Spleen (tissue), 11 donors: ENCODE results near the gene GSTA2. TPM values are rescaled to one million over a fixed set of nuclear protein-coding genes. Genes with fewer than 3 reads are reported as not detected.
"Not testable (repeated sequence)": the region's sequence is repeated elsewhere in the genome, so short reads cannot be mapped to it uniquely, and the experiment has no call there.

Experiments used
- DNase-seq: peaks from one replicate; pipeline ENCODE4 v3.0.0-alpha.2; 2020
- H3K27ac ChIP-seq, 8 donors: fragments of 200-600 bp; sonication (generic) in 7 of 8; 1 replicate in 4 of 8; 2 replicates in 4 of 8; pipeline versions ENCODE4 v1.5.0 to v1.8.0; 2016 to 2021; ENCODE audit warnings: inconsistent platforms in 4 of 8, mild to moderate bottlenecking in 4 of 8, moderate library complexity in 1 of 8
- H3K27me3 ChIP-seq, 7 donors: fragments of 200-600 bp; sonication (generic) in 6 of 7; replicated peaks in 1 of 7; 1 replicate in 4 of 7; 2 replicates in 3 of 7; pipeline versions ENCODE4 v1.5.0 to v1.8.0; 2016 to 2021; ENCODE audit warnings: inconsistent platforms in 3 of 7, mild to moderate bottlenecking in 1 of 7
- H3K36me3 ChIP-seq, 6 donors: fragments of 200-600 bp; sonication (generic) in 5 of 6; 1 replicate in 4 of 6; 2 replicates in 2 of 6; pipeline versions ENCODE4 v1.5.0 to v1.8.0; 2016 to 2021; ENCODE audit warnings: inconsistent platforms in 2 of 6
- H3K4me1 ChIP-seq, 6 donors: fragments of 200-600 bp; sonication (generic) in 5 of 6; 1 replicate in 3 of 6; 2 replicates in 3 of 6; pipeline versions ENCODE4 v1.5.0 to v1.8.0; 2016 to 2021; ENCODE audit warnings: inconsistent platforms in 3 of 6
- H3K4me3 ChIP-seq, 8 donors: fragments of 200-600 bp; sonication (generic) in 7 of 8; 1 replicate in 4 of 8; 2 replicates in 4 of 8; pipeline versions ENCODE4 v1.5.0 to v1.8.0; 2016 to 2021; ENCODE audit warnings: inconsistent platforms in 4 of 8, mild to moderate bottlenecking in 4 of 8, moderate library complexity in 2 of 8
- H3K9me3 ChIP-seq, 8 donors: fragments of 200-600 bp; sonication (generic) in 7 of 8; 1 replicate in 4 of 8; 2 replicates in 4 of 8; pipeline versions ENCODE4 v1.5.0 to v1.8.0; 2016 to 2021; ENCODE audit warnings: inconsistent platforms in 4 of 8
- POLR2A ChIP-seq, 3 donors: fragments of 450-650 bp; IDR thresholded peaks; one replicate each; pipeline ENCODE4 v1.5.1; 2017; ENCODE audit warnings: antibody characterized with exemption in 3 of 3, mild to moderate bottlenecking in 1 of 3
- POLR2AphosphoS5 ChIP-seq, 3 donors: sonication (generic); formaldehyde crosslinking; IDR thresholded peaks; one replicate each; pipeline ENCODE4 v1.5.1; 2017; ENCODE audit warnings: antibody characterized with exemption in 3 of 3
- WGBS, 5 donors: extraction: QIAGEN DNeasy Blood & Tissue Kit in 3 of 5; methylation state at CpG; one replicate each; pipeline versions ENCODE4 v1.1.5 to v1.1.7; 2013 to 2018; 5-methylcytosine and 5-hydroxymethylcytosine counted together
- intact Hi-C: fragments of 100-400 bp; cut with DNase I; formaldehyde crosslinking; loops from one replicate; pipeline ENCODE4 v1.15.0; 2023; ENCODE audit warnings: low total_unique reads
- polyA plus RNA-seq, 3 donors: library from polyadenylated mRNA; stranded (reverse); fragments of 200-250 nt; gene quantifications; one replicate each; pipeline ENCODE4 v1.2.1, GENCODE V29; 2013
- total RNA-seq, 7 donors: library from RNA; depleted of rRNA in 3 of 7; stranded (reverse); fragments of >200 nt in 3 of 7; fragmentation: NEBNext Ultra II Directional in 4 of 7; extraction: Animal tissue kit (Norgen Biotek cat#: 25700) in 4 of 7; gene quantifications; one replicate each; pipeline versions ENCODE4 v1.1.0 to v1.2.1, GENCODE V29; 2016 to 2021
- TF ChIP-seq, protein P1 (sequence below), 11 experiments: fragments of 200-600 bp in 7 of 11; fragments of 450-650 bp in 4 of 11; sonication (generic) in 4 of 11; IDR thresholded peaks in 8 of 11; conservative IDR thresholded peaks in 3 of 11; 1 replicate in 7 of 11; 2 replicates in 4 of 11; pipeline versions ENCODE4 v1.4.0 to v1.8.0; 2016 to 2021; ENCODE audit warnings: antibody characterized with exemption in 11 of 11, inconsistent platforms in 4 of 11, mild to moderate bottlenecking in 1 of 11
- donor health status: healthy with polysubstance abuse.
- donor health status: DM: no; HTN: no; CAD: no; lungs with moderate emphysema.
- donor health status: DM: no; HTN: no; CAD: no.
- donor health status: Bipolar disorder and iron deficiency.
- donor health status: healthy.
- donor health status: DM: no; HTN: no; CAD: no.
- donor health status: DM: yes; HTN: yes; CAD: no.

The GSTA2 gene
- total and polyA plus RNA-seq, 10 donors: not detected

DNA sequence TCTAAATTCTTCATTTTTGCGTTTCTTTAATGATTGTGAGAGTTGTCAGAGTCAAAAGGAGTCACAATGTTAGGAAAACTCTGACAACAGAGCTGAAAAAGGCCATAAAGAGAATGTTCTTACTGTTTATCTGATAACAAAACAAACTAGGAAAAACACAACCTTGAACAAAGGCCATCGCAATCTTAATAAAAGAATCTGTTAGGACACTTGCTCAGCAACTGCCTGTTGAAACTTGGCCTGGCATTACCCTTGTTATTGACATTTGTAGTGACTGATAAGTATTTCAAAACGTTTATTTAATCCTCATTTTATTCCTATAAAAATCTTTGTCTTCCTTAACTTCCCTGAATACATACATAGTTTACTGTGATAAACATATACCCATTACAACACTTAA lies 24.6 kb upstream of the GSTA2 start:
- DNase-seq: no peak
- Histone ChIP-seq H3K36me3 (no peaks in the 10 kb centered on the region), H3K27ac (no peak overlapping the region), H3K4me3 (no peak overlapping the region), H3K27me3 (no peaks in the 10 kb centered on the region), H3K4me1 (no peaks in the 10 kb centered on the region), H3K9me3 (peaks cover 0 to 13% (median 0%) of the 10 kb centered on the region in 8 donors)
- intact Hi-C loops: loop anchor here (2.0 kb wide), 1 partner anchor 39 kb away; no protein-coding TSS in a partner anchor
- WGBS, 5 donors: 49 to 58% (median 57%) methylated on average over 3 of the region's 3 CpGs
- TF ChIP-seq POLR2AphosphoS5 (IDR thresholded peaks at IDR 0.05): no peak
- no peak for TF ChIP-seq POLR2A (IDR thresholded peaks at IDR 0.05)
- TF ChIP-seq, protein P1, sequence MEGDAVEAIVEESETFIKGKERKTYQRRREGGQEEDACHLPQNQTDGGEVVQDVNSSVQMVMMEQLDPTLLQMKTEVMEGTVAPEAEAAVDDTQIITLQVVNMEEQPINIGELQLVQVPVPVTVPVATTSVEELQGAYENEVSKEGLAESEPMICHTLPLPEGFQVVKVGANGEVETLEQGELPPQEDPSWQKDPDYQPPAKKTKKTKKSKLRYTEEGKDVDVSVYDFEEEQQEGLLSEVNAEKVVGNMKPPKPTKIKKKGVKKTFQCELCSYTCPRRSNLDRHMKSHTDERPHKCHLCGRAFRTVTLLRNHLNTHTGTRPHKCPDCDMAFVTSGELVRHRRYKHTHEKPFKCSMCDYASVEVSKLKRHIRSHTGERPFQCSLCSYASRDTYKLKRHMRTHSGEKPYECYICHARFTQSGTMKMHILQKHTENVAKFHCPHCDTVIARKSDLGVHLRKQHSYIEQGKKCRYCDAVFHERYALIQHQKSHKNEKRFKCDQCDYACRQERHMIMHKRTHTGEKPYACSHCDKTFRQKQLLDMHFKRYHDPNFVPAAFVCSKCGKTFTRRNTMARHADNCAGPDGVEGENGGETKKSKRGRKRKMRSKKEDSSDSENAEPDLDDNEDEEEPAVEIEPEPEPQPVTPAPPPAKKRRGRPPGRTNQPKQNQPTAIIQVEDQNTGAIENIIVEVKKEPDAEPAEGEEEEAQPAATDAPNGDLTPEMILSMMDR (IDR thresholded peaks at IDR 0.05 in 8 of 11, conservative IDR thresholded peaks at IDR 0.05 in 3 of 11): no peak

DNA sequence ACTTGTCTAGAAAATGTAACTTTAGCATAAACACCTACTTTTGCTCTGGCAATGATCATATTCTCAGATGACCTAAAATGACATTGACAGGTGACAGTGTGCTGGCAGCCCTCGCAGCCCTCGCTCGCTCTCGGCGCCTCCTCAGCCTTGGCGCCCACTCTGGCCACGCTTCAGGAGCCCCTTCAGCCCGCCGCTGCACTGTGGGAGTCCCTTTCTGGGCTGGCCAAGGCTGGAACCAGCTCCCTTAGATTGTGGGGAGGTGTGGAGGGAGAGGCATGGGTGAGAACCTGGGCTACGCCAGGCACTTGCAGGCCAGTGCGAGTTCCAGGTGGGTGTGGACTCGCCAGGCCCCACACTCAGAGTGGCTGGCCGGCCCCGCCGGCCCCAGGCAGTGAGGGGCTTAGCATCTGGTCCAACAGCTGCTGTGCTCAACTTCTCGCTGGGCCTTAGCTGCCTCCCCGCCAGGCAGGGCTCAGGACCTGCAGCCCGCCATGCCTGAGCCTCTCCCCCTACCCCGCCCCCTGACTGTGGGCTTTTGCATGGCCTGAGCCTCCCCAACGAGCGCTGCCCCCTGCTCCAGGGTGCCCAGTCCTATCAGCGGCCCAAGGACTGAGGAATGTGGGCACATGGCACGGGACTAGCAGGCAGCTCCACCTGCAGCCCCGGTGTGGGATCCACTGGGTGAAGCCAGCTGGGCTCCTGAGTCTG lies 23.1 kb upstream of the GSTA2 start:
- H3K36me3 ChIP-seq: no peaks in the 10 kb centered on the region
- intact Hi-C loops: loop anchor here (2.0 kb wide), 1 partner anchor 40 kb away; no protein-coding TSS in a partner anchor
- no peak overlapping the region for H3K4me3 ChIP-seq
- WGBS, 5 donors: 91 to 95% (median 92%) methylated on average over 20 to 24 of the region's 24 CpGs
- no peaks in the 10 kb centered on the region for H3K4me1 ChIP-seq
- TF ChIP-seq POLR2A (IDR thresholded peaks at IDR 0.05) (no peak), POLR2AphosphoS5 (IDR thresholded peaks at IDR 0.05) (no peak)
- TF ChIP-seq, protein P1 (IDR thresholded peaks at IDR 0.05 in 8 of 11, conservative IDR thresholded peaks at IDR 0.05 in 3 of 11): no peak
- no peak overlapping the region for H3K27ac ChIP-seq
- no peaks in the 10 kb centered on the region for H3K9me3 ChIP-seq
- H3K27me3 ChIP-seq: no peaks in the 10 kb centered on the region
- no peak for DNase-seq

DNA sequence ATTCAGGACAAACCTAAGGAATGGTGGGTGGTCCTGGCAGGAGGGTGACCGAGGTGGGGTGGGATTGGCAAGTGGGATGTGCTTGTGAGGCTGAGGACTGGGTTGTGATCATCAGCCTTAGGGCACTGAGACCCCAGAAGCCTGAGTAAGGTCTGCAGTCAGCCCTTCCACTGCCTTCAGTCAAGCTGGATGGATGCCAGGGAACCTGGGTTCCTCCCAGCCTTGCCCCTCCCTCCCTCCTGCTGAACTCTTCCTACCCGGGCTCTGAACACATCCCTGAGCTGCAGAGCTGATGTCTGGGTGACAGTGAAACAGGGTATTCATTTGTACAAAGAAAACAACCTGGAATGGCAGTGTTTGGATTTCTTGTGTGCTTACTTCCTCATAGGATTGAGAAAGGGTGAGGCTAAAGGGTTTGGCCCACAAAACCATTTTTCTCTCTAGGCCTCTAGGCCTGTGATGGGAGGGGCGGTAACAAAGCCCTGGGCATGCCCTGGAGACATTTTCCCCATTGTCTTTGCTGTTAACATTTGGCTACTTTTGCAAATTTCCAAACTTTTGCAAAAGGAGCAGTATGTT lies 19.5 kb upstream of the GSTA2 start:
- H3K4me1 ChIP-seq, DNase-seq, H3K27ac ChIP-seq, H3K9me3 ChIP-seq, intact Hi-C loops, H3K4me3 ChIP-seq, H3K27me3 ChIP-seq, H3K36me3 ChIP-seq: not testable (repeated sequence)
- 29 to 53% (median 36%) methylated on average over 3 of the region's 3 CpGs for WGBS, 5 donors

DNA sequence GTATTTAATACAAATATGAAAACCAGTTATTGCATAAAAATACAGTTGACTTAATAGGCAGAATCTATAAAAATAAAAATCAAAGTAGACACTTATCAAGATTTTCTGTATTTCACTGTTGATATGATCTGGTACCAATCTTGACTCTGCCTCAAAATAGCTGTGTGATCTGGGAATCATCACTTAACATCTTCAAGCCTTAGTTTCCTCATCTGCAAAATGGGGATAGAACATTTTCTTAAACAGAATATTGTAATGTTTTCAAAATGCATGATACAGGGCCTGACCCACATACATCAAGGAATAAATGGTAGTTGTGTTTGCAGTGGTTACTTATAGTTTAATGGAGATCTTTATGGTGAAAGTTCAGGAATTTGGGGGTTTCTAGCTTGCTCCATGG lies 18.9 kb upstream of the GSTA2 start:
- H3K4me1 ChIP-seq, H3K4me3 ChIP-seq, H3K36me3 ChIP-seq, H3K27me3 ChIP-seq, H3K9me3 ChIP-seq, H3K27ac ChIP-seq, DNase-seq, intact Hi-C loops: not testable (repeated sequence)

DNA sequence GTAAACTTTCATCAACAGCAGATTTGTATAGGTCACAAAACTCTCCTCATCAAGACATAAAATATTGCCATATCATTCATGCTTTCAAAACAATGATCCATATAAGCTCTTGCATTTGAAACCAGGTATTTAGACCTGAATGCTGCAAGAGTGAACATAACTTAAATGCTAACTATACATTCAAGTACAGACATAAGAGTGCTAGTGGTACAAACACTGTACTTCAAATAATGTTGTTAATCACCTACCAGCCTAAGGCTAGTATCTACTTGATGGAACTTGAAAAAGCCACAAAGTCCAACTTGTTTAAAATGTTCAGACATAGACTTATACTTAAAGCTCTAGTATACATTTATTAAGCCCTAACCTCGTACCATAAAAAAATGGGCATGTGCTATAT lies 16.0 kb upstream of the GSTA2 start:
- H3K27me3 ChIP-seq: peaks cover 0 to 11% (median 0%) of the 10 kb centered on the region in 7 donors
- 52 to 83% (median 76%) methylated on average over 1 of the region's 1 CpG for WGBS, 5 donors
- no peaks in the 10 kb centered on the region for H3K36me3 ChIP-seq
- no peaks in the 10 kb centered on the region for H3K9me3 ChIP-seq
- TF ChIP-seq POLR2A (IDR thresholded peaks at IDR 0.05): no peak
- TF ChIP-seq POLR2AphosphoS5 (IDR thresholded peaks at IDR 0.05): no peak
- TF ChIP-seq, protein P1 (IDR thresholded peaks at IDR 0.05 in 8 of 11, conservative IDR thresholded peaks at IDR 0.05 in 3 of 11): no peak
- no peaks in the 10 kb centered on the region for H3K4me1 ChIP-seq
- no peak overlapping the region for H3K4me3 ChIP-seq
- no peak for DNase-seq
- intact Hi-C loops: no loop called here
- no peak overlapping the region for H3K27ac ChIP-seq

DNA sequence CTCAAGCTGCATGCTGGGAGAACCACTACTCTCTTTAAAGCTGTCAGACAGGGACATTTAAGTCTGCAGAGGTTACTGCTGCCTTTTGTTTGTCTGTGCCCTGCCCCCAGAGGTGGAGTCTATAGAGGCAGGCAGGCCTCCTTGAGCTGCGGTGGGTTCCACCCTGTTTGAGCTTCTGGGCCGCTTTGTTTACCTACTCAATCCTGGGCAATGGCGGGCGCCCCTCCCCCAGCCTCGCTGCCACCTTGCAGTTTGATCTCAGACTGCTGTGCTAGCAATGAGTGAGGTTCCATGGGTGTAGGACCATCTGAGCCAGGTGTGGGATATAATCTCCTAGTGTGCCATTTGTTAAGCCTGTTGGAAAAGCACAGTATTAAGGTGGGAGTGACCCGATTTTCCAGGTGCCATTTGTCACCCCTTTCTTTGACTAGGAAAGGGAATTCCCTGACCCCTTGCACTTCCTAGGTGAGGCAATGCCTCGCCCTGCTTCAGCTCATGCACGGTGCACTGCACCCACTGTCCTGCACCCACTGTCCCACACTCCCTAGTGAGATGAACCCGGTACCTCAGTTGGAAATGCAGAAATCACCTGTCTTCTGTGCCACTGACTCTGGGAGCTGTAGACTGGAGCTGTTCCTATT lies 13.6 kb upstream of the GSTA2 start:
- peaks cover 0 to 11% (median 0%) of the 10 kb centered on the region in 7 donors for H3K27me3 ChIP-seq
- 80 to 92% (median 90%) methylated on average over 9 of the region's 9 CpGs for WGBS, 5 donors
- intact Hi-C loops, H3K4me3 ChIP-seq, H3K36me3 ChIP-seq, H3K27ac ChIP-seq, H3K9me3 ChIP-seq, H3K4me1 ChIP-seq, DNase-seq: not testable (repeated sequence)

DNA sequence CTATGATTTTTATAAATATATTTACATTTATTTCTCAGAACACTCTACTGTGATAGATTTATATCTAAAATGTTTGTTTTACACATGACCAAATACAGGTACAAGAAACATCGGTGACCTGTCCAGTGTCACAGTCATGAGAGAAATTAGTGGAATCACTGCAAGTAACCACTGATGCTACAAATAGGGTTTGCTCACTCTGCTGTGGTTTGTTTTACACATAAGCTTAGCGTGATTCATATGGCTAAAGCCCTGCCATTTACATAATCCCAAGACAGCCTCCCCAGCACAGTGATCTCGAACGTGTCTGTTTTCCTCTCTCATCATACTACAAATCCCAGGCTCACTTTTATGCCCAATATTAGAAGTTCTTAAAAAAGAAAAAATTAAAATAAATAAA lies 6.1 kb upstream of the GSTA2 start:
- H3K4me1 ChIP-seq, intact Hi-C loops, H3K27me3 ChIP-seq, H3K9me3 ChIP-seq, H3K27ac ChIP-seq, H3K36me3 ChIP-seq, H3K4me3 ChIP-seq, DNase-seq: not testable (repeated sequence)
- 69 to 87% (median 87%) methylated on average over 4 of the region's 4 CpGs for WGBS, 5 donors
